ENCODE results near the gene ELMO2. TPM values are rescaled to one million over a fixed set of nuclear protein-coding genes. Genes with fewer than 3 reads are reported as not detected.
A peak's percentile ranks its signal among the peaks of the same experiment; 100 is the strongest.

ELMO2 gene, protein sequence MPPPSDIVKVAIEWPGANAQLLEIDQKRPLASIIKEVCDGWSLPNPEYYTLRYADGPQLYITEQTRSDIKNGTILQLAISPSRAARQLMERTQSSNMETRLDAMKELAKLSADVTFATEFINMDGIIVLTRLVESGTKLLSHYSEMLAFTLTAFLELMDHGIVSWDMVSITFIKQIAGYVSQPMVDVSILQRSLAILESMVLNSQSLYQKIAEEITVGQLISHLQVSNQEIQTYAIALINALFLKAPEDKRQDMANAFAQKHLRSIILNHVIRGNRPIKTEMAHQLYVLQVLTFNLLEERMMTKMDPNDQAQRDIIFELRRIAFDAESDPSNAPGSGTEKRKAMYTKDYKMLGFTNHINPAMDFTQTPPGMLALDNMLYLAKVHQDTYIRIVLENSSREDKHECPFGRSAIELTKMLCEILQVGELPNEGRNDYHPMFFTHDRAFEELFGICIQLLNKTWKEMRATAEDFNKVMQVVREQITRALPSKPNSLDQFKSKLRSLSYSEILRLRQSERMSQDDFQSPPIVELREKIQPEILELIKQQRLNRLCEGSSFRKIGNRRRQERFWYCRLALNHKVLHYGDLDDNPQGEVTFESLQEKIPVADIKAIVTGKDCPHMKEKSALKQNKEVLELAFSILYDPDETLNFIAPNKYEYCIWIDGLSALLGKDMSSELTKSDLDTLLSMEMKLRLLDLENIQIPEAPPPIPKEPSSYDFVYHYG
- total RNA-seq: 10 to 100 TPM; 24.3 to 78.4 (median 26.4) TPM

DNA sequence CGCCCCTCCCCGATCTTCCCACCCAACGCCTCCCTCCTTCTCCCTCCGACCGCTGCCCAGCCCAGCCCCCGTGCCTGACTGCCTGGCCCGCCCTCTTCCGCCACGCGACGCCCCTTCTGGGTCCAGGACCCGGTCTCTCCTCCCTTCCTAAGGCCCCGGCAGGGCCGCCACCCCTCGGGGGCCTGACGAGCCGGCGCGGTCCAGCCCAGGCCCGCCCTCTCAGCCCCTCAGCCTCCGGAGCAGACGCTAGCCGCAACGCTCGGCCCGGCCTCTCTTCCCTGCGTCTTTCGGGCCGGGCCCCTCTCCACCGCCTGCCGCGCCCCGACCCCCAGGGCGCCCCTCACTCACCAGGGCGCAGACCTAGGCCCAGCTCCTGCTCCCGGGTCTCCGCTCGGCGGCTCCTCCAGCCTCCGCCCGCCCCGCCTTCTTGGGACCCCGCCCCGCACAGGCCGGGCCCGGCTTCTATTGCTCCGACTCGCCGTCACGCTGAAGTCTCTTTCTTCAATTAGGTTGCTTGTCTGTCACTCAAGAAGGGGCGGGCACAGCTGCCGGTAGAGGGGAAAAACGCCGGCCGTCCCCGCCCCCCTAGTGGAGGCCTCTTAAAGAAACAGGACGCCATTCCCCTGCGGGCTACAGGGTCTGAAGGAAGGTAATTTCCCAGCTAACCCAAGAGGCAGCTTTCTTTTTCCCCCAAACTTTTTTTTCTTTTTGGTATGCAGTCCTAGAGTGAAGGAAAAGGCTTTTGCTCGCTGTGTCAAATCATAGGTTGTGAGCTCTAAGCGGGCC is at the start of gene ELMO2:
Gene ELMO2 (minus strand): TSS at position 416 of the 786 bp plus-strand sequence. CDS start 12,133 bp downstream, outside the sequence.
- H3K4me1 ChIP-seq: peaks cover 0 to 53% (median 18%) of the 10 kb centered on the region in 4 donors
- H3K27ac ChIP-seq: peak within 1 kb of the TSS; percentile 86 to 96 (median 91)
- H3K36me3 ChIP-seq: no peaks in the 10 kb centered on the region
- no peaks in the 10 kb centered on the region for H3K27me3 ChIP-seq
- TF ChIP-seq POLR2A (IDR thresholded peaks at IDR 0.05): no peak
- TF ChIP-seq, protein P1, sequence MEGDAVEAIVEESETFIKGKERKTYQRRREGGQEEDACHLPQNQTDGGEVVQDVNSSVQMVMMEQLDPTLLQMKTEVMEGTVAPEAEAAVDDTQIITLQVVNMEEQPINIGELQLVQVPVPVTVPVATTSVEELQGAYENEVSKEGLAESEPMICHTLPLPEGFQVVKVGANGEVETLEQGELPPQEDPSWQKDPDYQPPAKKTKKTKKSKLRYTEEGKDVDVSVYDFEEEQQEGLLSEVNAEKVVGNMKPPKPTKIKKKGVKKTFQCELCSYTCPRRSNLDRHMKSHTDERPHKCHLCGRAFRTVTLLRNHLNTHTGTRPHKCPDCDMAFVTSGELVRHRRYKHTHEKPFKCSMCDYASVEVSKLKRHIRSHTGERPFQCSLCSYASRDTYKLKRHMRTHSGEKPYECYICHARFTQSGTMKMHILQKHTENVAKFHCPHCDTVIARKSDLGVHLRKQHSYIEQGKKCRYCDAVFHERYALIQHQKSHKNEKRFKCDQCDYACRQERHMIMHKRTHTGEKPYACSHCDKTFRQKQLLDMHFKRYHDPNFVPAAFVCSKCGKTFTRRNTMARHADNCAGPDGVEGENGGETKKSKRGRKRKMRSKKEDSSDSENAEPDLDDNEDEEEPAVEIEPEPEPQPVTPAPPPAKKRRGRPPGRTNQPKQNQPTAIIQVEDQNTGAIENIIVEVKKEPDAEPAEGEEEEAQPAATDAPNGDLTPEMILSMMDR (IDR thresholded peaks at IDR 0.05): peak; percentile 22 to 51 (median 40)
- H3K9me3 ChIP-seq: no peaks in the 10 kb centered on the region
- peak within 1 kb of the TSS; percentile 72 to 97 (median 84) for H3K4me3 ChIP-seq
- peak; percentile 96 to 99 (median 99) for DNase-seq

DNA sequence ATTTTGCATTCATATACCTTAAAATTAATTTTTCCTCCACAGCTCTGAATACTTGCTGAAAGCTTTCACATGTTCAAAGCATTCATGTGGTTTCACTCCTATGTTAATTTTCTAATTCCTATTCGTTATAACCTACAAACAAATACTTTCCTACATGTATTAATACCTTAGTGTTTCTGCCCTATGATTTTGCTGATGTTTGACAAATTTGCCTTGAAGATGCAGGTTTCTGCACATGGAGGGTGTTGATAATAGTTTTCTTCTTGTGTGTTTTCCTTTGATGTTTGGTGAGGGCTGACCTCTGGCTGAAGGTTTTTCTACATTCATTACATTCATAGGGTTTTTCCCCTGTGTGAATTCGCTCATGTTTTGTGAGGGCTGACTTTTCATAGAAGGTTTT is 49.3 kb upstream of the ELMO2 start:
- Histone ChIP-seq H3K36me3 (no peaks in the 10 kb centered on the region), H3K9me3 (peaks cover 0 to 4% (median 0%) of the 10 kb centered on the region in 4 donors), H3K27me3 (no peaks in the 10 kb centered on the region), H3K4me3 (no peak overlapping the region), H3K27ac (no peak overlapping the region), H3K4me1 (no peaks in the 10 kb centered on the region)
- no peak for DNase-seq
- TF ChIP-seq, protein P1 (IDR thresholded peaks at IDR 0.05): no peak
- TF ChIP-seq POLR2A (IDR thresholded peaks at IDR 0.05): no peak

DNA sequence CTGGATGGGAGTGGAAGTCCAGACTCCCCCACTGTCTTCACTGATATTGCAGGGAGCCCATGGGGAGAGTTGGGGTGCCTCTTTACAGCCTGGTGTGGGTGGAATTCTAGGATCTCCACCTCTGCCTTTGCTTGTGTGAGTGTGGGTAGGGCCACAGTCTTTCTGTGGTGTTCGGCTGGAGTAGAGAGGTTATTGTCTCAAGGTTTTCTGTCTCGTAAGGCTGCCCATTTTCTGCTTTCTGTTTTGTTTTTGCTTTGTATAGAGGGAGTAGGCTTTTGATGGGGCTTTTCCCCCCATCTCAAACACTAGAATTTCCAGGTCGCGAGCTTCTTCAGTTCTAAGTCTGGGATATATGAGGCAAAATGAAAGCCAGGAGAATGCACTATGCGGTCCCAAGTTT is 40.4 kb upstream of the ELMO2 start:
- Histone ChIP-seq H3K4me1 (no peaks in the 10 kb centered on the region), H3K27me3 (no peaks in the 10 kb centered on the region), H3K36me3 (no peaks in the 10 kb centered on the region), H3K27ac (no peak overlapping the region), H3K4me3 (no peak overlapping the region), H3K9me3 (no peaks in the 10 kb centered on the region)
- DNase-seq: no peak
- TF ChIP-seq, protein P1 (IDR thresholded peaks at IDR 0.05): no peak
- TF ChIP-seq POLR2A (IDR thresholded peaks at IDR 0.05): no peak

DNA sequence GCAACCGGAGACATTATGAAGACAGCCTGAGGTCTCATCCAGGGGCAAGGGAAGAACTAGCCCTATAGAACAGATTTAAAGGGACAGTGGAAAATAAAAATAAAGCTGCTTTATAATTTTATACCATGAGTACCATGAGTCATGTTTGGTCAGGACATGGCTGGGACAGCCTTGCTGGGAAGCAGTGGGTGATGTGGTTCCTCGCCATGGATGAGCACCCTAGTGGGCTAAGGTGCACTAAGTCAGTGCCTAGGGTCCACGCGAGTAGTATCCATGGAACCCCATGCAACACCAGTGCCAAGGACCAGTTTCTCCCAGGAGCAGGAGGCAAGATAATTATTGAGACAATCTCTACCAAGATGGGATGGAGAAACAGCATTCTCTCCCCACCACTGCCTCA is 33.4 kb upstream of the ELMO2 start:
- Histone ChIP-seq H3K27me3 (no peaks in the 10 kb centered on the region), H3K27ac (no peak overlapping the region), H3K4me1 (no peaks in the 10 kb centered on the region), H3K9me3 (no peaks in the 10 kb centered on the region), H3K36me3 (no peaks in the 10 kb centered on the region), H3K4me3 (no peak overlapping the region)
- DNase-seq: no peak
- TF ChIP-seq, protein P1 (IDR thresholded peaks at IDR 0.05): no peak
- no peak for TF ChIP-seq POLR2A (IDR thresholded peaks at IDR 0.05)

DNA sequence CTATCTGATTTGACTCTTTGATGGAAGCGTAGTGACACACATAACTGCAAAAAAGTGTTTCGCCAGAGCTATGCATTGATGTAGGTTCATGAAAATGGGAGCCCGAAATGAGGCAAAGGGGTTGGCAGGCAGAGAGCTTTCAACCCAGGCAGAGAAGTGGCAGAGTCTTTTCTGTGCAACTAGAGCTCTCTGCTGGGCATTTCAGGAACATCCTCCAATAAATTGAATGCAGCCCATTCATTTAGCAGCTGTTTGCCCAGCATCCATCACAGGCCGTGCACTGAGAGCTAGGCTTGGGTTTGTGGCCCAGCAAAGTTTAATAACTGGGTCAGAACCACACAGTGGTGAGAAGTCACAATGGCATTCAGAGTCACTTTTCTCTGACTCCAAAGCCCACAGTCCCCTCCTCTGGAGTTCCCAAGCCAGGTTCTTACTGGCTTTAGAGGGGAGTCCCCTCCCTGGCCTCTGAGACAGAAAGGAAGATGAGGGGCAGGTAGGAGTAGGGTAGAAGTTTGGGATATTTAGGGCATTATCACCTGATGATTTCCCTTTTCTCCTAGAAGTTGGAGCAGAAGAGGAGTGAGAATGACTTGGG is 31.8 kb upstream of the ELMO2 start:
- Histone ChIP-seq H3K36me3 (no peaks in the 10 kb centered on the region), H3K4me3 (no peak overlapping the region), H3K9me3 (no peaks in the 10 kb centered on the region), H3K4me1 (no peaks in the 10 kb centered on the region), H3K27me3 (no peaks in the 10 kb centered on the region), H3K27ac (no peak overlapping the region)
- DNase-seq: no peak
- no peak for TF ChIP-seq POLR2A (IDR thresholded peaks at IDR 0.05)
- TF ChIP-seq, protein P1 (IDR thresholded peaks at IDR 0.05): peak in 3 of 6 experiments; percentile 8 to 29 (median 15)
